ENCODE results near the gene YDJC.

YDJC gene

GRCh38 chr22:21606775-21607174, 23.0 kb downstream of the YDJC start:
- peaks cover 15% of the 10 kb centered on the region for H3K36me3 ChIP-seq (ENCODE audit: control insufficient read depth, insufficient read depth, low read length)
- TF ChIP-seq CTCF (IDR thresholded peaks at IDR 0.05; ENCODE audit: insufficient read depth, low read length, poor library complexity, severe bottlenecking): no peak
- no peak overlapping the region for H3K4me3 ChIP-seq (replicated peaks; ENCODE audit: low read depth, low read length)
- DNase-seq (ENCODE audit: extremely low read depth, insufficient read length): no peak
- H3K27me3 ChIP-seq (replicated peaks; ENCODE audit: control insufficient read depth, insufficient read depth, low read length): no peaks in the 10 kb centered on the region

GRCh38 chr22:21605887-21606564, 23.8 kb downstream of the YDJC start:
- DNase-seq (ENCODE audit: extremely low read depth, insufficient read length): no peak
- no peaks in the 10 kb centered on the region for H3K27me3 ChIP-seq (replicated peaks; ENCODE audit: control insufficient read depth, insufficient read depth, low read length)
- H3K4me3 ChIP-seq (replicated peaks; ENCODE audit: low read depth, low read length): no peak overlapping the region
- TF ChIP-seq CTCF (IDR thresholded peaks at IDR 0.05; ENCODE audit: insufficient read depth, low read length, poor library complexity, severe bottlenecking): no peak
- peaks cover 10% of the 10 kb centered on the region for H3K36me3 ChIP-seq (ENCODE audit: control insufficient read depth, insufficient read depth, low read length)

GRCh38 chr22:21603973-21604372, 25.8 kb downstream of the YDJC start:
- peaks cover 11% of the 10 kb centered on the region for H3K36me3 ChIP-seq (ENCODE audit: control insufficient read depth, insufficient read depth, low read length)
- H3K27me3 ChIP-seq (replicated peaks; ENCODE audit: control insufficient read depth, insufficient read depth, low read length): no peaks in the 10 kb centered on the region
- TF ChIP-seq CTCF (IDR thresholded peaks at IDR 0.05; ENCODE audit: insufficient read depth, low read length, poor library complexity, severe bottlenecking): no peak
- no peak for DNase-seq (ENCODE audit: extremely low read depth, insufficient read length)
- no peak overlapping the region for H3K4me3 ChIP-seq (replicated peaks; ENCODE audit: low read depth, low read length)

GRCh38 chr22:21602579-21602978, 27.2 kb downstream of the YDJC start:
- TF ChIP-seq CTCF (IDR thresholded peaks at IDR 0.05; ENCODE audit: insufficient read depth, low read length, poor library complexity, severe bottlenecking): no peak
- Histone ChIP-seq H3K36me3 (ENCODE audit: control insufficient read depth, insufficient read depth, low read length) (peaks cover 13% of the 10 kb centered on the region), H3K4me3 (replicated peaks; ENCODE audit: low read depth, low read length) (no peak overlapping the region), H3K27me3 (replicated peaks; ENCODE audit: control insufficient read depth, insufficient read depth, low read length) (no peaks in the 10 kb centered on the region)
- DNase-seq (ENCODE audit: extremely low read depth, insufficient read length): no peak

- no peak for DNase-seq (ENCODE audit: extremely low read depth, insufficient read length)
- Histone ChIP-seq H3K4me3 (replicated peaks; ENCODE audit: low read depth, low read length) (no peak overlapping the region), H3K36me3 (ENCODE audit: control insufficient read depth, insufficient read depth, low read length) (peaks cover 18% of the 10 kb centered on the region), H3K27me3 (replicated peaks; ENCODE audit: control insufficient read depth, insufficient read depth, low read length) (no peaks in the 10 kb centered on the region)
- TF ChIP-seq CTCF (IDR thresholded peaks at IDR 0.05; ENCODE audit: insufficient read depth, low read length, poor library complexity, severe bottlenecking): no peak
Observed at GRCh38 chr22:21599053-21599893, 30.5 kb downstream of the YDJC start.

Data from GM06990 (cell line).